ENCODE results near the gene GATA6.

Gene GATA6

GRCh38 chr18:22165603-22166068 lies 3.8 kb upstream of the GATA6 start:
- DNase-seq (ENCODE audit: extremely low spot score, insufficient read length, low read depth) (no peak), FAIRE-seq (no peak)

DNA sequence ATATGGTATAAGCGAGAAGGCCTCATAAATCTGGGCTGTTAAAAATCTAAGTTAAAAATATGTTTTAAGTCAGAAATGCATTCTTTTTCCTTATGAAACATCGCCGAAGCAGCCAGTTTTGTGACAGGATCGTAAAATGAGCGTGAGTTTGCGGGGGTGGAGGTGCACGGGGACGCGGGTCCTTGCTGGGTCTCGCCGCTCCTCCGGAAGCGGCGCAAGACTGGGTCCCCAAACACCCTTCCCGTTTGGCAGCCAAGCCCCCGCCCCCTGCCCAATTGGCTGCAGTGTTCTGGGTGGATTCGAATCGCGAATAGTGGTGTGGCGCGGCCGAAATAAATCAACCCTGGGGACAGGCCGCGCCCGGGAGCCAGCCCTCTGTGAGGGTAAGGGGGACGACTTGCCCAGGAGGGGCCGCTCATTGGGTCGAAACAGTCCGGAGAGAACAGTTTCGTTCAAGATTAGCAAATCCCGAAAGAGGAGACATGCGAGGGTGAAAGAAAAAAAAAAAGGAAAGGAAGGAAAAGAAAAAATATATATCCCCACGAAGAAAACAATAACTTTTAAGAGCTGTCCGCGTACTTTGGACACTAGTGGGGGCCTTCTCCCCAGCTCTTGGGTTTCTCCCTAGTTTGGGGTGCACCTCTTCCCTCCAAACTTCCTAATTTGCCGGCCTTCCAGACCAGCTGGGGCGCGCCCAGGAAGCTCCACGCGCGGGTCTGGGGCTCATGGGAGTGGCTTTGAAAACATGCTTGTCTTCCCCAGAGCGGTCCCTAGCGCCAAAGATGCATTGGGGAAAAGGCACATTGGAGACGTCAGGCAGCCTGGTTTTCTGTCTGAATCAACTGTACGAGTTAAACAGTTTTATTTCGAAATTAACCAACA lies 3.1 kb upstream of the GATA6 start:
- no peak for DNase-seq (ENCODE audit: extremely low spot score, insufficient read length, low read depth)
- no peak for FAIRE-seq

DNA sequence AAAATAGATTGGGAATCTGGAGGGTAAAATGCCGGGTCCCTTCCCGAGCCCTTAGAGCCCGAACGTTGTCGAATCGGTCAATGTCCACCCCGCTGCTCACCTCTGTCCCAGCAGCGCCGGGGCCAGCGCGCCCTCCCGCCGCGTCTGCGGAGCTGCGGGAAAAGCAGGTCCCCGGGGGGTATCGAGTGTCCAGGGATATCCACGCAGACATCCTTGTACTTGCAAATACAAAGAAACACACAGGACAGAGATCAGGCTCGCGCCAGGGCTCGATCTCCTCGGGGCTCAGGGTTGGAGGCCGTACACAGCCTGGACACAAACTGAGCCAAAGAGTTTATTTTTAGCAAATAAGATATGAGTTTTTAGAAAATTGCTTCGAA lies 2.3 kb upstream of the GATA6 start:
- no peak for DNase-seq (ENCODE audit: extremely low spot score, insufficient read length, low read depth)

DNA sequence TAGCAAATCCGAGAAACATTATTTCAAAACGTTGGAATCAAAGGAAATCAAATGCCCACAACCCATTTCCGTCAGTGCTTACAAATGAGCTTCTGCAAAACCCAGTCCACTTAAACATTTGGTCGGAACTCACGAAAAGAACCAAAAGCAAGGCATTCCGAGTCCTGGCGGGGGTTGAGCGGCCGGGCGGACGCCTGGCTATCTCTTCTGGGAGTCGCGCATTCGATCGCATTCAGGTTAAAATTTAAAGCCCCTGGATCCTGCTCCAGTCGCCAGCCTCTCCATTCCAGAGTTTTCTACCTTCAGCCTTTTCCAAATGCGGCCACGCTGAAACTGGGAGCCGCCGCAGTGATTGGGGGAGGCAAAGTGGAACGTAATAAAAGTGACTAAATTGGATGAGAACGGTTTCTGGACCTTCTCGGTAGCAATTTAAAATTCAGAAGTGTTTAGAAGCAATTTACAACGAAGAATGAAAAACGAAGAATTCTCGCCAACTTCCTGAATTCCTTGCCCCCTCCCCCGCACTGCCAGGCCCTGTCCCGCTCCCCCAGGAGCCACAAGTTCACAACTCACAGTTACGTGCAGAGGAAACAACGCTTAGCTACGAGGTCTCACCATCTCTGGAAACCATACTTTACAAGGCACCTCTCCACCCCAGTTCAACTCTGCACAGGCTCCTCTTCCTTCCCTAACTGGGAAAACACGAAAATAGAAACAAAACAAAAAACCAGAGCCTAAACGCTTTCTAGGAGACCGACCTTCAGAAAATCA lies 1.7 kb upstream of the GATA6 start:
- FAIRE-seq (no peak), DNase-seq (ENCODE audit: extremely low spot score, insufficient read length, low read depth) (no peak)

More for the DNA sequence above, 2.3 kb upstream of the GATA6 start:
- no peak for FAIRE-seq

DNA sequence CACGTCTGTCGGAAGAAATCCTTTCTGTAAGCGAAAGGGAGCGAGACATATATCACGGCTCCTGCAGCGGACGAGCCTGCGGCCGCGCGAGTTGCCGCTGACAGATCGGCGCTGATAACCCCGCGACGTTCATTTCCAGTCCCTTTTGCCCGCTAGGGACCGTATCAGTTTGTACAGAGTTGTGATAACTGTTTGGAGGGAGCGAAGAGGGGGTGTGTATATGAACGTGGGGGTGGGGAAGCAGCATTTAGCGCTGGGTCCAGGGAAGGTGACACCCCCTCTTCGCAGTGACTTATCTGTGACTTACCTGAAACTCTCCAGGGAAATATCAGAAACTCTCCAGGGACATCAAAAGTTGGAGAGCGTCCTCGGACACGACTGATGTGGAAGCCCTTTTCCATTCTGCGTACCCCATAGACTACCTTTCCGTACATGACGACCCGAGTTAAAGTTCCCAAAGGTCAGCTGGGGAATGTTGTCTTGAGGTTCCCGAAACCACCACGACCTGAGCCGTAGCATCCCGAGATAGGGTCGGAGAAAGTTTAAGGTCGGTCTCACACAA lies 948 bp upstream of the GATA6 start:
- FAIRE-seq (no peak), DNase-seq (ENCODE audit: extremely low spot score, insufficient read length, low read depth) (no peak)

DNA sequence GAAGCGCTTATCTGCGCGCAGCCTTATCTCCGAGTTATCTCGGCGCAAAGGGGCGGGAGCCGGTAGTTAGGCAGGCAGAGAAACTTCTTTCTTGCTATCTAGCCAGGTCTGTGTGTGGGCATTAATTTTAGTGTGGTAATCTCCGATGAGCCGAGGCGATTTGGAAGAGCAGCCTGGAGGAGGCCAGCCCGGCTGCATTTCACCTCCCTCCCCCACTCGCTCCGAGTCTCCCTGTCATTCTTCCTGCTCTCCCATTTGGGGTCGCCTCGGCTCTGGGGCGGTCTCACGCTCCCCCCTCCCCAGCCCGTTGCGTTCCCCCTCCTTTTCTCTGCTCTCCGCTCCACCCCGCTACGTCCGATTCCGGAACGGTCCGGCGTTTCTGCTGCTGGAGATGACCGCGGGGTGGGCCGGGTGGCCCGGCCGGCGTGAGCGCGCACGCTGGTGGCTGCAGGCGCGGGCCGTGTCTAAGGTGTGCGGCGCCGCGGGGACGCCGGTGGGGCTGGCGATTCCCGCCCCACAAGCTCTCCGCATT lies 566 bp downstream of the GATA6 start:
- DNase-seq (ENCODE audit: extremely low spot score, insufficient read length, low read depth): no peak
- FAIRE-seq: no peak

DNA sequence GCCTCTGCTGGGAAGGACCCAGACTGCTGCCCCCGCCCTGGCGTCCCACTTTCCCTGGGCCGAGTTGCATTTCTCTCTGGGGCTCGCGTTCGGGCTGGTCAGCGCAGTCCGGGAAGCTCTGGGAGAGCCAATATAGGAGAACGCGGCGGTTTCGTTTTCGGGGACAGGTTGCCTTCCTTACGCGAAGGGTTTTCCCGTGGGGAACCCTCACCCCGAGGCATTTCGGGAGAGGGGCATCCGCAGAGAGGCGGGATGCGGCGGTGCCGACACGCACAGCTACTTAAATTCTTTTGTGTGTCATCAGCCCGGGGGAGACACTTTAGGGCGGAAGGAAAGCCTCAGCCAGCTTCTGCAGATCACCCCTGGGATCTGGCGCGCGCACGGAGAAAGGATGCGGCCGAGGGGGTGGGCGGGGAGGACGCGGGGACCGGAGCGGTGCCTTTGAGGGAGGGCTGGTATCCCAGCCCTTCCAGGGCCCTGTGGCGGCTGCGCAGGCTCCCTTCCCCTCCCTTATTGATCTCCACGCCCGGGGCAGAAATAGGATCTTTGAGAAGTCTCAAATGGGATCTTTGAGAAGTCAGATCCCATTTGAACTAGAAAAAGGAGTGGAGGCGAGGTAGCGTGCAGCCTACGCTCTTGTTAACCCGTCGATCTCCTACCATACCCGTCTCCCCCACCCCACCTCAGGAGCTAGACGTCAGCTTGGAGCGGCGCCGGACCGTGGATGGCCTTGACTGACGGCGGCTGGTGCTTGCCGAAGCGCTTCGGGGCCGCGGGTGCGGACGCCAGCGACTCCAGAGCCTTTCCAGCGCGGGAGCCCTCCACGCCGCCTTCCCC lies 1.2 kb downstream of the GATA6 start:
- no peak for FAIRE-seq
- DNase-seq (ENCODE audit: extremely low spot score, insufficient read length, low read depth): no peak

DNA sequence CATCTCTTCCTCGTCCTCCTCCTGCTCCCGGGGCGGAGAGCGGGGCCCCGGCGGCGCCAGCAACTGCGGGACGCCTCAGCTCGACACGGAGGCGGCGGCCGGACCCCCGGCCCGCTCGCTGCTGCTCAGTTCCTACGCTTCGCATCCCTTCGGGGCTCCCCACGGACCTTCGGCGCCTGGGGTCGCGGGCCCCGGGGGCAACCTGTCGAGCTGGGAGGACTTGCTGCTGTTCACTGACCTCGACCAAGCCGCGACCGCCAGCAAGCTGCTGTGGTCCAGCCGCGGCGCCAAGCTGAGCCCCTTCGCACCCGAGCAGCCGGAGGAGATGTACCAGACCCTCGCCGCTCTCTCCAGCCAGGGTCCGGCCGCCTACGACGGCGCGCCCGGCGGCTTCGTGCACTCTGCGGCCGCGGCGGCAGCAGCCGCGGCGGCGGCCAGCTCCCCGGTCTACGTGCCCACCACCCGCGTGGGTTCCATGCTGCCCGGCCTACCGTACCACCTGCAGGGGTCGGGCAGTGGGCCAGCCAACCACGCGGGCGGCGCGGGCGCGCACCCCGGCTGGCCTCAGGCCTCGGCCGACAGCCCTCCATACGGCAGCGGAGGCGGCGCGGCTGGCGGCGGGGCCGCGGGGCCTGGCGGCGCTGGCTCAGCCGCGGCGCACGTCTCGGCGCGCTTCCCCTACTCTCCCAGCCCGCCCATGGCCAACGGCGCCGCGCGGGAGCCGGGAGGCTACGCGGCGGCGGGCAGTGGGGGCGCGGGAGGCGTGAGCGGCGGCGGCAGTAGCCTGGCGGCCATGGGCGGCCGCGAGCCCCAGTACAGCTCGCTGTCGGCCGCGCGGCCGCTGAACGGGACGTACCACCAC lies 2.1 kb downstream of the GATA6 start:
- no peak for DNase-seq (ENCODE audit: extremely low spot score, insufficient read length, low read depth)
- FAIRE-seq: no peak

- DNase-seq (ENCODE audit: extremely low spot score, insufficient read length, low read depth): no peak
- FAIRE-seq: no peak
These were observed 2.8 kb downstream of the GATA6 start for GRCh38 chr18:22172120-22172582.

DNA sequence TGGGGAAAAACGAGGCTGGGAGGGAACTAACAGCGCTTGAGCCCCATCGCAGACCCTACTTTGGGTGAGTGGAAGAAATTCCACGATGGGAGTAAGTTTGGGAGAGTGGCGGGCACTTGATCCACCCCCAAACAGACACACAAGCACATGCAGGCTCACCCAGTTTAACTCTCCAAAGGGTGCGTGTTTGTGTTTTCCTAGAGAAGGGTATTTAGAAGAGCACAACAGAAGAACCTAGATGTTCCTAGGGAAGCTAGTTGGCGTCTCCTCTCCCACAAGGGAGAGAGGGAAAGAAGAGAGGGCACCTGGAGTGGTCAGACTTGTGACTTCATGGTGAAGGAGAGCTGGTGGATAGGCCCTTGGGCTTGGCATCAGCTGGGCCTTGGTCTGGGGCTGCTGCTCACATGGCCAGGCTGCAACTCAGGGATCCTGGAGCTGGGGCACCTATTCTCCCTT lies 3.2 kb downstream of the GATA6 start:
- FAIRE-seq (no peak), DNase-seq (ENCODE audit: extremely low spot score, insufficient read length, low read depth) (no peak)

DNA sequence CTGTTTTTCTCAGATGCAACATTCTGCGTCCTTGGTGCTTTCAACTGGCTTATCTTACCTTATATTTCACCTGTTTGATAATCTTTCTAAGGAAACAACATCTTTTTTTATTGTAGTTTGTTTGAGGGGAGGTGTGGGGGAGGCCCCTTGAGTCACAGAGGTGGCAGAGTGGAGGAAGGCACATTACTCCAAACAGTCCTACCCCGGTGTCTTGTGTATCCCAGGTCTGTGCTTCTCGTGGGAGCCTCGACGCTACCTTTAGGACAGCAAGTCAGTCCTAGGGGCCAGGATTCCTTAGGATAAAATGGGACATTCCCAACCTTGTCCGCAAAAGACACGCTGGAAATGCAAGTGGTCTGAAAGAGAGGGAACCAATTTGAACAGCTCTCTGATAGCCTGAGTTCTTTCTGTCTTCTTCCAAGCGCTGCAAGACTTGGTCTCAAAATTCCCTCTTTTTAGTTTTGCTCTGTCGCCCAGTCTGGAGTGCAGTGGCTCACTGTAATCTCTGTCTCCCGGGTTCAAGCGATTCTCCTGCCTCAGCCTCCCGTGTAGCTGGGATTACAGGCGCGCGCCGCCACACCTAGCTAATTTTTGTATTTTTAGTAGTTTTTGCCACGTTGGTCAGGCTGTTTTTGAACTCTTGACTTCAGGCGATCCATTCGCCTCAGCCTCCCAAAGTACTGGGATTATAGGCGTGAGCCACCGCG lies 4.0 kb downstream of the GATA6 start:
- FAIRE-seq: no peak

GRCh38 chr18:22173928-22174301 lies 4.5 kb downstream of the GATA6 start:
- DNase-seq (ENCODE audit: extremely low spot score, insufficient read length, low read depth) (no peak), FAIRE-seq (no peak)

More for the DNA sequence above, 4.0 kb downstream of the GATA6 start:
- no peak for DNase-seq (ENCODE audit: extremely low spot score, insufficient read length, low read depth)

- no peak for DNase-seq (ENCODE audit: extremely low spot score, insufficient read length, low read depth)
- no peak for FAIRE-seq
These were observed 5.2 kb downstream of the GATA6 start for GRCh38 chr18:22174341-22175145.

GRCh38 chr18:22175346-22175745 lies 6.0 kb downstream of the GATA6 start:
- DNase-seq (ENCODE audit: extremely low spot score, insufficient read length, low read depth) (no peak), FAIRE-seq (no peak)

GRCh38 chr18:22176420-22177326 lies 7.3 kb downstream of the GATA6 start:
- DNase-seq (ENCODE audit: extremely low spot score, insufficient read length, low read depth) (no peak), FAIRE-seq (no peak)

DNA sequence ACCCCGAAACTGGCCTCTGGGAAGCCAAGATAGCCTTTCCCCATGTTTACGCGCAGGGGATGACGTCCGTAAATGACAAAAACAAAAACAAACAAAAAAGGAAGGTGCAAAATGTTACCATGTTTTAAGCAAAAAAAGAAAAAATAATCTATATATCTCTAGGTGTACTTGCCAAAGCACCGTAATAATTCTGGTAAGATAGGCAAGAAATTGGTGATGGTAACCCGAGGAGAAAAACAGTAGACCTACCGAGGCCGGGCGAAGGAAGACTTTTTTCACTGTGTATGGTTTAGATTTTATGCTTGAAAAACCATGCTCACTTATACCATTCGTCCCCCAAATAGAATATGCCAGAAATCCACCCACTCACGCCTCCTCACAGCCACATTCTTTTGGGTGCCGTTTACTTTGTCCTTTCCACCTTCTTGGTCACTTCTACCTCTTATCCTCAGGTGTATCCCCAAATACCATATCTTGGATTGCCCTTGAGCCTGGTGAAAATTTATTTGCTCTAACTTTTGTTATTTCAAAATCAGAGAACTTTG lies 8.0 kb downstream of the GATA6 start:
- FAIRE-seq (no peak), DNase-seq (ENCODE audit: extremely low spot score, insufficient read length, low read depth) (no peak)
